Urothelium cell line (cell line): ENCODE results near the gene UGT2B11.
A peak's percentile ranks its signal among the peaks of the same experiment; 100 is the strongest.
"Not testable (repeated sequence)": the region's sequence is repeated elsewhere in the genome, so short reads cannot be mapped to it uniquely, and the experiment has no call there.

ENCODE experiments used
- DNase-seq: peaks from one replicate; pipeline ENCODE4 v3.0.0; 2011; ENCODE audit warnings: low spot score, mixed read lengths
- FAIRE-seq: peaks from 2 replicates; lab custom pipeline; 2011; peaks lifted over from hg19 to GRCh38; lab: Jason Lieb, UNC

Gene UGT2B11

GRCh38 chr4:69170233-69171134 lies 44.1 kb downstream of the UGT2B11 start:
- not testable (repeated sequence) for FAIRE-seq
- DNase-seq, result peak; percentile 3

DNA sequence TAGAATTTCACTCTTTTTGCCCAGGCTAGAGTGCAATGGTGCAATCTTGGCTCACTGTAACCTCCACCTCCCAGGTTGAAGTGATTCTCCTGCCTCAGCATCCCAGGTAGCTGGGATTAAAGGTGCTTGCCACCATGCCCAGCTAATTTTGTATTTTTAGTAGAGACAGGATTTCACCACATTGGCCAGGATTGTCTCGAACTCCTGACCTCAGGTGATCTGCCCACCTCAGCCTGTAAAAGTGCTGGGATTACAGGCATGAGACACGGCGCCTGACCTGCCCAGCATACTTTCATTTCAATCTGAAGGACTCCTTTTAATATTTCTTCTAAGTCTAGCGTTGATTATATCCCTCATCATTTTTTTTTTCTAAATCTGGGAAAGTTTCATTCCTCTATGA lies 45.4 kb downstream of the UGT2B11 start:
- not testable (repeated sequence) for DNase-seq, FAIRE-seq

- DNase-seq, result no peak
- no peak for FAIRE-seq
These were observed 47.2 kb downstream of the UGT2B11 start for GRCh38 chr4:69167300-69167699.

DNA sequence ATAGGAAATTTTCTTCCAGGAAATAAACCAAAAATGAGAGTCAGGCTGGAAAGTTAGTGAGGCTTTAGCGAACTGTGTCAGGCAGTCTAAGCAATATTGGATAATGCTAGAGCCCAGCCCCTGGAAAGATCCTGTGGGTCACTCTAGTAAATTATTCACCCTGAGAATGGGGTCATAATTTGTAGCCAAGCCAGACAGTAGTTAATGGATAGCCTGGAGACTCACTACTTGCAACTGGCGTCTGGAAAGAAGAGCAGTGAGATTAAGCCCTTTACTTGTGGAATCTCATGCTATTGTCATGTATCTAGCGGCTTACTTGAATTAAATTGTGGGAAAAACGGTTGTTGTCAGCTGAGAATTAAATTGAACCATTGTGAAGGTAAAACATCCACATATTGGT lies 48.2 kb downstream of the UGT2B11 start:
- not testable (repeated sequence) for FAIRE-seq

DNA sequence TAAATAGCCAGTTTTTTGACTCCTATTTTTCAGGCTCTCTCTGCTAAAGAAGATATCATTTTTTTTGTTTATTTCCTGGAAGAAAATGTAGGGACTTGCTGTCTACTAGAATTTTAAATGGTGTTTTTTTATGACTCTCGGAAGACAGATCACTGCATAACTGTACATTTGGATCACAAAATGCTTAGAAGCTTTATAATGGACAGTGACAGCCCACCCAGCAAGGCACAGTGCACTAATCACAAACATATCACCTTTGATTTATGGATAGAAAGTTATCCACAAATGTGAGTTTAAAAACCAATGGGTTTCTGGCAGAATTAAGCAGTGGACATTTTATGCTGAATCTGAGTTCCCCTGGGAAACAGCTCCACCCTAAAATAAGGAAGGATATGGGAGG lies 48.8 kb downstream of the UGT2B11 start:
- DNase-seq, FAIRE-seq: not testable (repeated sequence)

More for the DNA sequence above, 48.2 kb downstream of the UGT2B11 start:
- DNase-seq, result not testable (repeated sequence)

DNA sequence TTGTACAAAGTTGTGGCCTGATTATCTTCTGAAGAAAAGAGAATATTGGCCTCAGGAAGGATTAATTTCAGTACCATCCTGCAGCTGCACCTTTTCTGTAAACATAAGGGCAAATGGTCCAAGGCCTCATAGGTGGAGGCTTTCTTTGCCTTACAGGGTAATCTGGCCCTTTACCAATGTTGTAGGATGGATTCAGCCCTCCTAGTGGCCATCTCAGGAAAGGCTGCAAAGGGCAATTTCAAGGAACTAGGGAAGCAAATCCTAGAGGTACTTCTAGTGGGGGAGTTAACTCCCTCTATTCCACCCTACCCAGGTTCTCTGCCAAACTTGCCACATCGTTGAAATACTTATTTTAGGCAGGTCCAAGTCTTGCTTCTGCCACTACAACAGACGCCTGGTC lies 57.6 kb downstream of the UGT2B11 start:
- no peak for FAIRE-seq
- no peak for DNase-seq

- DNase-seq (no peak), FAIRE-seq (no peak)
These were observed 60.5 kb downstream of the UGT2B11 start for GRCh38 chr4:69154021-69154420.
